Measurements from ENCODE around the gene RNF17.

DNA sequence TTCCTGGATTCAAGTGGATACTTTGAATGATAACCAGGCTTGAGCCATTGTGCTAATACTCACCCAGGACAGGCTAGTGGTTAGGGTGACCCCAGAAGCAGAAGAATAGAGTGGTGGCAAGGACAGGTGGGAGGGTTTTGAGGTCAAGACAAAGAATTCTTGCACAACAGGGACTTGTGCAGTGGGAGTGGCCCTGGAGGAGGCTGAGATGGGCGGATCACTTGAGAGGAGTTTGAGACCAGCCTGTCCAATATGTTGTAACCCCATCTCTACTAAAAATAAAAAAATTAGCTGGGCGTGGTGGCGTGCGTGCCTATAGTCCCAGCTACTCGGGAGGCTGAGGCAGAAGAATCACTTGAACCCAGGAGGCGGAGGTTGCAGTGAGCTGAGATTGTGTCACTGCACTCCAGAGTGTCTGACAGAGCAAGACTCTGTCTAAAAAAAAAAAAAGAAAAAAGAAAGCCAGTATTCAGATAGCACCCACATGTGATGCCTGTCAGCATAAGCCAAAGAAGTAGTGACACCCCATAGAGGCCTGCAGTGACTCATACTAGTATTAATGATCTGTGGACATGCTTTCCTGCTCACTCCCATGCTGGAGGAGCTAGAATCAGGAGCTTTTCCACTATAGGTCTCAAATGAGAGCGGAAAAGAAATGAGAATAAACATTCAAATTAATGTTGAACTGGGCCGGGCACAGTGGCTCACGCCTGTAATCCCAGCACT, 78.7 kb downstream of the RNF17 start:
- TF ChIP-seq EZH2phosphoT487 (IDR thresholded peaks at IDR 0.05; ENCODE audit: insufficient read depth, low read depth) (no peak), EZH2 (IDR thresholded peaks at IDR 0.05; ENCODE audit: insufficient read depth, poor library complexity, severe bottlenecking) (no peak)
